Activated effector memory CD4-positive, alpha-beta T cell treated with Interleukin-2 at 50 U/mL for 16 hours (primary cell): ENCODE results near the gene PMEPA1.

Experiments used
- DNase-seq: peaks from one replicate; pipeline ENCODE4 v3.0.0-alpha.2; 2020

The PMEPA1 gene

GRCh38 chr20:57672164-57672563 lies 37.7 kb downstream of the PMEPA1 start:
- no peak for DNase-seq

GRCh38 chr20:57671662-57672061 lies 38.2 kb downstream of the PMEPA1 start:
- DNase-seq: no peak

GRCh38 chr20:57671072-57671391 lies 38.8 kb downstream of the PMEPA1 start:
- no peak for DNase-seq

GRCh38 chr20:57670288-57671071 lies 39.3 kb downstream of the PMEPA1 start:
- DNase-seq: no peak

- no peak for DNase-seq
Measured at GRCh38 chr20:57669632-57670031, 40.2 kb downstream of the PMEPA1 start.

GRCh38 chr20:57667924-57668782 lies 41.7 kb downstream of the PMEPA1 start:
- no peak for DNase-seq

- no peak for DNase-seq
Measured at GRCh38 chr20:57667388-57667787, 42.4 kb downstream of the PMEPA1 start.

GRCh38 chr20:57666834-57667157 lies 43.0 kb downstream of the PMEPA1 start:
- DNase-seq: no peak

GRCh38 chr20:57666106-57666833 lies 43.5 kb downstream of the PMEPA1 start:
- DNase-seq: no peak

- no peak for DNase-seq
Measured at GRCh38 chr20:57665589-57665971, 44.2 kb downstream of the PMEPA1 start.

GRCh38 chr20:57664924-57665588 lies 44.8 kb downstream of the PMEPA1 start:
- no peak for DNase-seq

GRCh38 chr20:57664476-57664875 lies 45.3 kb downstream of the PMEPA1 start:
- DNase-seq: no peak

- DNase-seq: no peak
Measured at GRCh38 chr20:57663681-57664451, 45.9 kb downstream of the PMEPA1 start.

- no peak for DNase-seq
Measured at GRCh38 chr20:57663241-57663640, 46.6 kb downstream of the PMEPA1 start.

- DNase-seq: no peak
Measured at GRCh38 chr20:57662456-57663240, 47.2 kb downstream of the PMEPA1 start.

GRCh38 chr20:57661746-57662455 lies 47.9 kb downstream of the PMEPA1 start:
- no peak for DNase-seq

- DNase-seq: no peak
Measured at GRCh38 chr20:57660922-57661745, 48.7 kb downstream of the PMEPA1 start.

GRCh38 chr20:57660181-57660921 lies 49.5 kb downstream of the PMEPA1 start:
- DNase-seq: no peak

- DNase-seq: no peak
Measured at GRCh38 chr20:57659517-57660180, 50.2 kb downstream of the PMEPA1 start.
